H1 (cell line): ENCODE data around the gene ITGA11. TPM values are rescaled to one million over a fixed set of nuclear protein-coding genes. Genes with fewer than 3 reads are reported as not detected.

ENCODE experiments used
- BACH1 ChIP-seq: IDR thresholded peaks from 2 replicates; pipeline ENCODE4 v1.6.1; 2012; ENCODE audit warnings: low read length, improper control_type of control experiment
- BRCA1 ChIP-seq: IDR thresholded peaks from 2 replicates; pipeline ENCODE4 v1.6.1; 2012; ENCODE audit warnings: low read depth, low read length, improper control_type of control experiment
- EP300 ChIP-seq, 2 experiments: IDR thresholded peaks; 1 replicate in 1 of 2; 2 replicates in 1 of 2; pipeline ENCODE4 v1.6.1; 2011 to 2012; ENCODE audit warnings: low read depth in 2 of 2, low read length in 2 of 2, mild to moderate bottlenecking in 2 of 2, borderline replicate concordance in 1 of 2, inconsistent platforms in 1 of 2, moderate library complexity in 1 of 2
- POLR2A ChIP-seq, 2 experiments: IDR thresholded peaks; 1 replicate in 1 of 2; 2 replicates in 1 of 2; pipeline ENCODE4 v1.6.1; 2011; ENCODE audit warnings: low read depth in 2 of 2, low read length in 2 of 2, mild to moderate bottlenecking in 2 of 2; ENCODE audit errors: control extremely low read depth in 1 of 2
- TAF1 ChIP-seq: IDR thresholded peaks from 2 replicates; pipeline ENCODE4 v1.6.1; 2011; ENCODE audit warnings: mild to moderate bottlenecking, low read depth, low read length
- TAF7 ChIP-seq: optimal IDR thresholded peaks from 2 replicates; pipeline ENCODE3; 2011; ENCODE audit warnings: low read depth, mild to moderate bottlenecking, inconsistent platforms, low read length, moderate library complexity, borderline replicate concordance
- TCF12 ChIP-seq: IDR thresholded peaks from 2 replicates; pipeline ENCODE4 v1.6.1; 2011; ENCODE audit warnings: low read depth, mild to moderate bottlenecking, low read length
- YY1 ChIP-seq: IDR thresholded peaks from 2 replicates; pipeline ENCODE4 v1.6.1; 2011; ENCODE audit warnings: low read depth, mild to moderate bottlenecking, low read length
- polyA plus RNA-seq, 7 experiments: library from polyadenylated mRNA; depleted of rRNA in 3 of 7; stranded (reverse) in 5 of 7; unstranded in 2 of 7; fragments of >200 nt in 5 of 7; fragments of 200-250 nt in 2 of 7; gene quantifications; 1 replicate in 5 of 7; 2 replicates in 1 of 7; 4 replicates in 1 of 7; pipeline versions ENCODE4 v1.2.1 to v1.2.3, GENCODE V29; 2011 to 2013; ENCODE audit warnings: missing spikeins in 2 of 7, mixed read lengths in 2 of 7
- total RNA-seq: library from RNA; stranded (reverse); fragmentation: NEBNext Ultra II Directional; extraction: Animal tissue kit (Norgen Biotek cat#: 25700); gene quantifications from 2 replicates; pipeline ENCODE4 v1.2.1, GENCODE V29; 2021
- TF ChIP-seq, protein P1 (sequence below): fragments of 300-600 bp; sonication (generic); IDR thresholded peaks from 2 replicates; pipeline ENCODE4 v1.7.1; 2012; ENCODE audit warnings: low read length, moderate library complexity, mild to moderate bottlenecking, inconsistent platforms; ENCODE audit not compliant: insufficient replicate concordance
- TF ChIP-seq, protein P2 (sequence below): IDR thresholded peaks from 2 replicates; pipeline ENCODE4 v1.6.1; 2011; ENCODE audit warnings: low read length, improper control_type of control experiment
- TF ChIP-seq, protein P3 (sequence below): IDR thresholded peaks from 2 replicates; pipeline ENCODE4 v1.6.1; 2011; ENCODE audit warnings: low read depth, mild to moderate bottlenecking, low read length; ENCODE audit not compliant: insufficient read depth

ITGA11 gene
- total and polyA plus RNA-seq, 2 of the 8 experiments (the other 6 are each of a cell fraction or from before 2014, with no cell fraction given), result 0.05 to 0.06 TPM

DNA sequence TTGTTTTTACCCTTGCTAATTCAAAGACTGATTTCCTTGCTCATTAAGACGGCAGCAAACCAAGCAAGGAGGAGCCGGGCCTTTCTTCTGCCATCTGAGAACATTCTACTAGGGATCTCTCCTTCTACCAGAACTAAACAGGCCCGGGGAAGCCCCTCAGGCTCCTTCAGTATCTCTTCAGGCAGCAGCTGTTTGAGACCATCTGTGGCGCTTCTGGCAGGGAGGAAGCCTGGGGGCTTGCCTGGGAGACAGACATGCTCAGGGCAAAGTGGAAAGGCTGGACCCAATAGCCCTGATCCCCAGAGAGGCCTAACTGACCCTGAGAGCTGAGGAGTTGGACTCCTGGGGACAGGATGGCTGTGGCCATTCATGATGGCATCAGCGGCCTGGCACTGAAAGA, 86.5 kb downstream of the ITGA11 start (continued):
- TF ChIP-seq, protein P1, sequence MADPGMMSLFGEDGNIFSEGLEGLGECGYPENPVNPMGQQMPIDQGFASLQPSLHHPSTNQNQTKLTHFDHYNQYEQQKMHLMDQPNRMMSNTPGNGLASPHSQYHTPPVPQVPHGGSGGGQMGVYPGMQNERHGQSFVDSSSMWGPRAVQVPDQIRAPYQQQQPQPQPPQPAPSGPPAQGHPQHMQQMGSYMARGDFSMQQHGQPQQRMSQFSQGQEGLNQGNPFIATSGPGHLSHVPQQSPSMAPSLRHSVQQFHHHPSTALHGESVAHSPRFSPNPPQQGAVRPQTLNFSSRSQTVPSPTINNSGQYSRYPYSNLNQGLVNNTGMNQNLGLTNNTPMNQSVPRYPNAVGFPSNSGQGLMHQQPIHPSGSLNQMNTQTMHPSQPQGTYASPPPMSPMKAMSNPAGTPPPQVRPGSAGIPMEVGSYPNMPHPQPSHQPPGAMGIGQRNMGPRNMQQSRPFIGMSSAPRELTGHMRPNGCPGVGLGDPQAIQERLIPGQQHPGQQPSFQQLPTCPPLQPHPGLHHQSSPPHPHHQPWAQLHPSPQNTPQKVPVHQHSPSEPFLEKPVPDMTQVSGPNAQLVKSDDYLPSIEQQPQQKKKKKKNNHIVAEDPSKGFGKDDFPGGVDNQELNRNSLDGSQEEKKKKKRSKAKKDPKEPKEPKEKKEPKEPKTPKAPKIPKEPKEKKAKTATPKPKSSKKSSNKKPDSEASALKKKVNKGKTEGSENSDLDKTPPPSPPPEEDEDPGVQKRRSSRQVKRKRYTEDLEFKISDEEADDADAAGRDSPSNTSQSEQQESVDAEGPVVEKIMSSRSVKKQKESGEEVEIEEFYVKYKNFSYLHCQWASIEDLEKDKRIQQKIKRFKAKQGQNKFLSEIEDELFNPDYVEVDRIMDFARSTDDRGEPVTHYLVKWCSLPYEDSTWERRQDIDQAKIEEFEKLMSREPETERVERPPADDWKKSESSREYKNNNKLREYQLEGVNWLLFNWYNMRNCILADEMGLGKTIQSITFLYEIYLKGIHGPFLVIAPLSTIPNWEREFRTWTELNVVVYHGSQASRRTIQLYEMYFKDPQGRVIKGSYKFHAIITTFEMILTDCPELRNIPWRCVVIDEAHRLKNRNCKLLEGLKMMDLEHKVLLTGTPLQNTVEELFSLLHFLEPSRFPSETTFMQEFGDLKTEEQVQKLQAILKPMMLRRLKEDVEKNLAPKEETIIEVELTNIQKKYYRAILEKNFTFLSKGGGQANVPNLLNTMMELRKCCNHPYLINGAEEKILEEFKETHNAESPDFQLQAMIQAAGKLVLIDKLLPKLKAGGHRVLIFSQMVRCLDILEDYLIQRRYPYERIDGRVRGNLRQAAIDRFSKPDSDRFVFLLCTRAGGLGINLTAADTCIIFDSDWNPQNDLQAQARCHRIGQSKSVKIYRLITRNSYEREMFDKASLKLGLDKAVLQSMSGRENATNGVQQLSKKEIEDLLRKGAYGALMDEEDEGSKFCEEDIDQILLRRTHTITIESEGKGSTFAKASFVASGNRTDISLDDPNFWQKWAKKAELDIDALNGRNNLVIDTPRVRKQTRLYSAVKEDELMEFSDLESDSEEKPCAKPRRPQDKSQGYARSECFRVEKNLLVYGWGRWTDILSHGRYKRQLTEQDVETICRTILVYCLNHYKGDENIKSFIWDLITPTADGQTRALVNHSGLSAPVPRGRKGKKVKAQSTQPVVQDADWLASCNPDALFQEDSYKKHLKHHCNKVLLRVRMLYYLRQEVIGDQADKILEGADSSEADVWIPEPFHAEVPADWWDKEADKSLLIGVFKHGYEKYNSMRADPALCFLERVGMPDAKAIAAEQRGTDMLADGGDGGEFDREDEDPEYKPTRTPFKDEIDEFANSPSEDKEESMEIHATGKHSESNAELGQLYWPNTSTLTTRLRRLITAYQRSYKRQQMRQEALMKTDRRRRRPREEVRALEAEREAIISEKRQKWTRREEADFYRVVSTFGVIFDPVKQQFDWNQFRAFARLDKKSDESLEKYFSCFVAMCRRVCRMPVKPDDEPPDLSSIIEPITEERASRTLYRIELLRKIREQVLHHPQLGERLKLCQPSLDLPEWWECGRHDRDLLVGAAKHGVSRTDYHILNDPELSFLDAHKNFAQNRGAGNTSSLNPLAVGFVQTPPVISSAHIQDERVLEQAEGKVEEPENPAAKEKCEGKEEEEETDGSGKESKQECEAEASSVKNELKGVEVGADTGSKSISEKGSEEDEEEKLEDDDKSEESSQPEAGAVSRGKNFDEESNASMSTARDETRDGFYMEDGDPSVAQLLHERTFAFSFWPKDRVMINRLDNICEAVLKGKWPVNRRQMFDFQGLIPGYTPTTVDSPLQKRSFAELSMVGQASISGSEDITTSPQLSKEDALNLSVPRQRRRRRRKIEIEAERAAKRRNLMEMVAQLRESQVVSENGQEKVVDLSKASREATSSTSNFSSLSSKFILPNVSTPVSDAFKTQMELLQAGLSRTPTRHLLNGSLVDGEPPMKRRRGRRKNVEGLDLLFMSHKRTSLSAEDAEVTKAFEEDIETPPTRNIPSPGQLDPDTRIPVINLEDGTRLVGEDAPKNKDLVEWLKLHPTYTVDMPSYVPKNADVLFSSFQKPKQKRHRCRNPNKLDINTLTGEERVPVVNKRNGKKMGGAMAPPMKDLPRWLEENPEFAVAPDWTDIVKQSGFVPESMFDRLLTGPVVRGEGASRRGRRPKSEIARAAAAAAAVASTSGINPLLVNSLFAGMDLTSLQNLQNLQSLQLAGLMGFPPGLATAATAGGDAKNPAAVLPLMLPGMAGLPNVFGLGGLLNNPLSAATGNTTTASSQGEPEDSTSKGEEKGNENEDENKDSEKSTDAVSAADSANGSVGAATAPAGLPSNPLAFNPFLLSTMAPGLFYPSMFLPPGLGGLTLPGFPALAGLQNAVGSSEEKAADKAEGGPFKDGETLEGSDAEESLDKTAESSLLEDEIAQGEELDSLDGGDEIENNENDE, result no peak
- TF ChIP-seq TAF7, result no peak
- no peak for TF ChIP-seq TAF1
- no peak for TF ChIP-seq YY1
- TF ChIP-seq, protein P2, sequence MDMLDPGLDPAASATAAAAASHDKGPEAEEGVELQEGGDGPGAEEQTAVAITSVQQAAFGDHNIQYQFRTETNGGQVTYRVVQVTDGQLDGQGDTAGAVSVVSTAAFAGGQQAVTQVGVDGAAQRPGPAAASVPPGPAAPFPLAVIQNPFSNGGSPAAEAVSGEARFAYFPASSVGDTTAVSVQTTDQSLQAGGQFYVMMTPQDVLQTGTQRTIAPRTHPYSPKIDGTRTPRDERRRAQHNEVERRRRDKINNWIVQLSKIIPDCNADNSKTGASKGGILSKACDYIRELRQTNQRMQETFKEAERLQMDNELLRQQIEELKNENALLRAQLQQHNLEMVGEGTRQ, result no peak
- no peak for TF ChIP-seq BACH1
- TF ChIP-seq TCF12, result no peak
- no peak for TF ChIP-seq EP300 (IDR thresholded peaks at IDR 0.05; ENCODE audit: borderline replicate concordance in 1 of 2, low read depth in 2 of 2, low read length in 2 of 2)
- TF ChIP-seq BRCA1, result no peak
- TF ChIP-seq POLR2A (IDR thresholded peaks at IDR 0.05; ENCODE audit: control extremely low read depth in 1 of 2, low read depth in 2 of 2, low read length in 2 of 2), result no peak
- TF ChIP-seq, protein P3, sequence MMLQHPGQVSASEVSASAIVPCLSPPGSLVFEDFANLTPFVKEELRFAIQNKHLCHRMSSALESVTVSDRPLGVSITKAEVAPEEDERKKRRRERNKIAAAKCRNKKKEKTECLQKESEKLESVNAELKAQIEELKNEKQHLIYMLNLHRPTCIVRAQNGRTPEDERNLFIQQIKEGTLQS, result no peak
